Right lobe of liver (tissue), 6 donors: ENCODE measurements around the gene FIGN. TPM values are rescaled to one million over a fixed set of nuclear protein-coding genes. Genes with fewer than 3 reads are reported as not detected.

Source experiments
- ATAC-seq, 4 donors: fragments of 200-7000 bp; cut with Tn5 transposase; one replicate each; pipeline ENCODE4 v1.9.1; 2020; ENCODE audit warnings: mild to moderate bottlenecking in 4 of 4, moderate library complexity in 4 of 4
- DNase-seq, 3 donors: peaks; one replicate each; pipeline ENCODE4 v3.0.0-alpha.2; 2020
- H3K27ac ChIP-seq, 3 donors: fragments of 200-600 bp; one replicate each; pipeline ENCODE4 v1.8.0; 2022
- H3K27me3 ChIP-seq, 2 donors: fragments of 200-600 bp; one replicate each; pipeline ENCODE4 v1.8.0; 2022
- H3K36me3 ChIP-seq, 4 donors: fragments of 200-600 bp; sonication (generic) in 1 of 4; one replicate each; pipeline versions ENCODE4 v1.5.1 to v1.8.0; 2017 to 2022; ENCODE audit warnings: control low read depth in 1 of 4
- H3K4me1 ChIP-seq, 4 donors: fragments of 200-600 bp; sonication (generic) in 1 of 4; one replicate each; pipeline versions ENCODE4 v1.5.1 to v1.8.0; 2017 to 2022; ENCODE audit warnings: control low read depth in 1 of 4
- H3K4me3 ChIP-seq, 3 donors: fragments of 200-600 bp; one replicate each; pipeline ENCODE4 v1.8.0; 2022
- H3K9me3 ChIP-seq, 4 donors: fragments of 200-600 bp; sonication (generic) in 1 of 4; one replicate each; pipeline versions ENCODE4 v1.5.1 to v1.8.0; 2017 to 2022; ENCODE audit warnings: control low read depth in 1 of 4
- CTCF ChIP-seq, 4 donors: fragments of 200-600 bp in 3 of 4; fragments of 450-650 bp in 1 of 4; IDR thresholded peaks; one replicate each; pipeline versions ENCODE4 v1.5.1 to v1.8.0; 2016 to 2022; ENCODE audit warnings: antibody characterized with exemption in 4 of 4, mild to moderate bottlenecking in 2 of 4
- POLR2A ChIP-seq: fragments of 450-650 bp; IDR thresholded peaks from one replicate; pipeline ENCODE4 v1.6.1; 2017; ENCODE audit warnings: antibody characterized with exemption, mild to moderate bottlenecking
- WGBS: methylation state at CpG from one replicate; pipeline ENCODE4 v1.1.6; 2018; ENCODE audit warnings: low coverage, low lambda C conversion rate; ENCODE audit not compliant: insufficient coverage; ENCODE audit errors: missing lambda C conversion rate; 5-methylcytosine and 5-hydroxymethylcytosine counted together
- intact Hi-C, 2 donors: fragments of 100-400 bp; cut with DNase I; formaldehyde crosslinking; loops; one replicate each; pipeline versions ENCODE4 v1.11.2 to v1.14.1; 2022
- total RNA-seq, 6 experiments: library from RNA; depleted of rRNA in 2 of 6; stranded (reverse); fragments of >200 nt in 2 of 6; fragmentation: NEBNext Ultra II Directional in 3 of 6; extraction: Animal tissue kit (Norgen Biotek cat#: 25700) in 3 of 6; gene quantifications; one replicate each; pipeline versions ENCODE4 v1.1.0 to v1.2.4, GENCODE V29; 2016 to 2023
- donor health status: DM: no; HTN: yes; CAD: no.
- donor health status: DM: no; HTN: no; CAD: no.
- donor health status: DM: no; HTN: no; CAD: no.
- donor health status: DM: no; HTN: yes; CAD: no.
- donor health status: DM: no; HTN: yes; CAD: no.

The FIGN gene
- total RNA-seq, 6 experiments from 2014 or later = 2.8 to 9.2 (median 5.1) TPM

GRCh38 chr2:163594497-163594896, 141.3 kb downstream of the FIGN start:
- Histone ChIP-seq H3K9me3 (no peaks in the 10 kb centered on the region), H3K4me3 (no peak overlapping the region), H3K27ac (no peak overlapping the region), H3K36me3 (no peaks in the 10 kb centered on the region), H3K4me1 (no peaks in the 10 kb centered on the region), H3K27me3 (no peaks in the 10 kb centered on the region)
- WGBS = 69% methylated on average over 3 of the region's 3 CpGs
- DNase-seq (no peak), ATAC-seq (no peak)
- TF ChIP-seq CTCF (IDR thresholded peaks at IDR 0.05) (no peak), POLR2A (no peak)
- intact Hi-C loops = no loop called here

GRCh38 chr2:163593982-163594381, 141.8 kb downstream of the FIGN start:
- Histone ChIP-seq H3K27me3 (no peaks in the 10 kb centered on the region), H3K27ac (no peak overlapping the region), H3K9me3 (no peaks in the 10 kb centered on the region), H3K36me3 (no peaks in the 10 kb centered on the region), H3K4me1 (no peaks in the 10 kb centered on the region), H3K4me3 (no peak overlapping the region)
- WGBS = 83% methylated on average over 6 of the region's 6 CpGs
- no peak for TF ChIP-seq CTCF (IDR thresholded peaks at IDR 0.05)
- DNase-seq = no peak
- intact Hi-C loops = no loop called here
- no peak for ATAC-seq

GRCh38 chr2:163592954-163593622, 142.7 kb downstream of the FIGN start:
- no peak for ATAC-seq
- TF ChIP-seq POLR2A (no peak), CTCF (IDR thresholded peaks at IDR 0.05) (no peak)
- intact Hi-C loops = no loop called here
- no peaks in the 10 kb centered on the region for H3K4me1 ChIP-seq
- DNase-seq = no peak
- WGBS = 69% methylated on average over 6 of the region's 6 CpGs
- no peaks in the 10 kb centered on the region for H3K36me3 ChIP-seq
- no peaks in the 10 kb centered on the region for H3K9me3 ChIP-seq
- H3K27ac ChIP-seq = no peak overlapping the region
- H3K4me3 ChIP-seq = no peak overlapping the region
- no peaks in the 10 kb centered on the region for H3K27me3 ChIP-seq

DNA sequence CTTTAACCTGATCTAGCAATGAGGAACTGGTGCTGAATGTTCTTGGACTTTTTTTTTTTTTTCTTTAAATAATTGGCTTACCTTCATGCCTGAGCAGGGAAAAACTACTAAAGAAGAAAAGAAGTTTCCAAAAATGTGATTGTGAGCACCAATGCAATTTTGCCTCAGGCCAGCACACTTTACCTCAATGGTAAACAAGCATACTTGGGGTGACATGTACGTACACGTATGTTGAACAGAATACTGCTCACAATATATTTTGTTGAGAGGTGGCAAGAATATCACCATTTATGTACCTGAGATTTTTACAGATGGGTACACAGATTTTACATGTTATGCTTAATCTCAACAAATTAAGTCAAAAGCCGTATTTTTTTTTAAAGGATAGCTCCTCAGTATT, 144.3 kb downstream of the FIGN start:
- H3K4me1 ChIP-seq = no peaks in the 10 kb centered on the region
- no peaks in the 10 kb centered on the region for H3K36me3 ChIP-seq
- H3K27ac ChIP-seq = no peak overlapping the region
- no peaks in the 10 kb centered on the region for H3K9me3 ChIP-seq
- no peak for TF ChIP-seq CTCF (IDR thresholded peaks at IDR 0.05)
- no peak for TF ChIP-seq POLR2A
- intact Hi-C loops = no loop called here
- WGBS = 88% methylated on average over 3 of the region's 3 CpGs
- ATAC-seq (no peak), DNase-seq (no peak)
- no peaks in the 10 kb centered on the region for H3K27me3 ChIP-seq
- no peak overlapping the region for H3K4me3 ChIP-seq

DNA sequence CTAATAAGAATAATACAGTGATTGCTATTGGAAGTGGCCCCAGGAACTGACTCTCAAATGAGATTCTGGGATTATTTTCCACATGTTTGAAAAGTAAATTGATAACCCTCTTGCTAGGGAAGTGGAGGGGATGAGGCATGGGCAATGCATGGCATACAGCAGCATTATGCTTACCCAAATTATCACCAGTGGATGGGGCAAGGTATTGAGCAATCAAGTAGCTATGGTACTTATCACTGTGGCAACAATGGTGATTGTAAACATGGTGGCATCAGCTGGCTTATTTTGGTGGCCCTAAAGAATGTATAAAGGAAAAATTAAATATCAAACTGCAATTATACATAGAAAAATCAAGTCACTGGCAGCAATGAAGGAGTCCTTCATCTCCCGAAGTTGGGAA, 155.1 kb downstream of the FIGN start:
- no peak overlapping the region for H3K4me3 ChIP-seq
- TF ChIP-seq CTCF (IDR thresholded peaks at IDR 0.05) (no peak), POLR2A (no peak)
- H3K27me3 ChIP-seq = no peaks in the 10 kb centered on the region
- DNase-seq = no peak
- no peaks in the 10 kb centered on the region for H3K4me1 ChIP-seq
- no peak for ATAC-seq
- WGBS = 78% methylated on average over 1 of the region's 1 CpG
- intact Hi-C loops = no loop called here
- H3K9me3 ChIP-seq = no peaks in the 10 kb centered on the region
- H3K27ac ChIP-seq = no peak overlapping the region
- no peaks in the 10 kb centered on the region for H3K36me3 ChIP-seq
